ENCODE results near the gene IFNA7.
"Not testable (repeated sequence)": the region's sequence is repeated elsewhere in the genome, so short reads cannot be mapped to it uniquely, and the experiment has no call there.

- TF ChIP-seq SMC3 (IDR thresholded peaks at IDR 0.05; ENCODE audit: low read depth, low read length); POLR2A (IDR thresholded peaks at IDR 0.05; ENCODE audit: low read depth, low read length); CTCF (conservative IDR thresholded peaks at IDR 0.05; ENCODE audit: low read depth, low read length); BHLHE40 (IDR thresholded peaks at IDR 0.05; ENCODE audit: low read depth, low read length); USF2 (IDR thresholded peaks at IDR 0.05; ENCODE audit: low read depth, low read length); CHD1 (IDR thresholded peaks at IDR 0.05; ENCODE audit: low read depth, low read length); MAFK (IDR thresholded peaks at IDR 0.05; ENCODE audit: low read depth, low read length); NFE2L2 (IDR thresholded peaks at IDR 0.05; ENCODE audit: low read depth, low read length); RAD21 (IDR thresholded peaks at IDR 0.05; ENCODE audit: low read length): not testable (repeated sequence)
Measured at GRCh38 chr9:21212160-21212559, 10.2 kb upstream of the IFNA7 start.
